CD4-positive, alpha-beta T cell treated with Interleukin-6 at 100 ng/mL for 8 hours (primary cell): ENCODE results near the gene SURF2.
"Not testable (repeated sequence)": the region's sequence is repeated elsewhere in the genome, so short reads cannot be mapped to it uniquely, and the experiment has no call there.

ENCODE experiments used
- DNase-seq: peaks from one replicate; pipeline ENCODE4 v3.0.0-alpha.2; 2020; ENCODE audit warnings: mixed read lengths, low spot score

SURF2 gene

DNA sequence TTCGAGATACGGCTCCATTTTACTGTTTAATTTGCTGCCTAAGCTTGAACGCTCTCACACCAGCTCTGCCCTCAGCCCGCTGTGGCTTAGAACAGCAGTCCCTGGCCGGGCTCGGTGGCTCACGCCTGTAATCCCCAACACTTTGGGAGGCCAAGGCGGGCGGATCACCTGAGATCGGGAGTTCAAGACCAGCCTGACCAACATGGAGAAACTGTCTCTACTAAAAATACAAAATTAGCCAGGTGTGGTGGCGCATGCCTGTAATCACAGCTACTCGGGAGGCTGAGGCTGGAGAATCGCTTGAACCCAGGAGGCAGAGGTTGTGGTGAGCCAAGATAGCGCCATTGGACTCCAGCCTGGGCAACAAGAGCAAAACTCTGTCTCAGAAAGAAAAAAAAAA, 20.9 kb downstream of the SURF2 start:
- not testable (repeated sequence) for DNase-seq

DNA sequence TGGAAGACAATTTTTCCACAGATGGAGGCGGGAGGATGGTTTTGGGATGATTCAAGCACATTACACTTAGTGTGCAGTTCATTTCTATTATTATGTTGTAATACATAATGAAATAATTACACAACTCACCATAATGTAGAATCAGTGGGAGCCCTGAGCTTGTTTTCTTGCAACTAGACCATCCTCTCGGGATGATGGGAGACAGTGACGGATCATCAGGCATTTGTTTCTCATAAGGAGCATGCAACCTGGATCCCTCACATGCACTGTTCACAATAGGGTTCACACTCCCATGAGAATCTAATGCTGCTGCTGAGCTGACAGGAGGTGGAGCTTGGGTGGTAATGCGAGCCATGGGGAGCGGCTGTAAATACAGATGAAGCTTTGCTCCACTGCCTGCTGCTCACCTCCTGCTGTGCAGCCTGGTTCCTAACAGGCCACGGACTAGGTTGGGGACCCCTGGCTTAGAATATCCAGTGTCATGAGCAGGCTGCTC, 21.4 kb downstream of the SURF2 start:
- no peak for DNase-seq

DNA sequence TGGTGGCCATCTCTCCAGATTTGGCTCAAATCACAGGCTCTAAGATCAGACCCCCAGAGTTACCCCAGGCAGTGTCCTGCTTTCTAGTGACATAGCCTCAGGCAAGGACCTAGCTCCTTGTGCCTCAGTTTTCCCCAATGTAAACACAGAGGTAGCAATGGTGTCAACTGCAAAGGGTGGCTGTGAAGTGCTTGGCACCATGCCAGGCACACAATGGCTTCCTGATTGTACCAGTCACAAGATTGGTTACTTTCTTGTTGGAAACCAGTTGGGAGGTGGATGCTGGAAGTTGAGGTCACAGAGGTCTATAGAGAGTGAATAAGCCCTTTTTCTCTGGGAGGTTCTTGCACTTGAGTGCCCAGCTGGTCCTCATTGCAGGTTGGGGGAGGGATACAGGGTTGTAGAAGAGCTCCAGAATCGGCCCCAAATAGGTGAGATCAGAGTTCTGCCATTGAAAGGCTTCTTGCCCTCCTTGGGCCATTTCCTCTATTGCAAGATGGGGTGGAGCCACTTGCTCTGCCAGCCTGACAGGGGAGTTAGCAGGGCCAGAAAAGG, 22.1 kb downstream of the SURF2 start:
- DNase-seq, result no peak

GRCh38 chr9:133379153-133380086, 23.1 kb downstream of the SURF2 start:
- DNase-seq, result no peak

DNA sequence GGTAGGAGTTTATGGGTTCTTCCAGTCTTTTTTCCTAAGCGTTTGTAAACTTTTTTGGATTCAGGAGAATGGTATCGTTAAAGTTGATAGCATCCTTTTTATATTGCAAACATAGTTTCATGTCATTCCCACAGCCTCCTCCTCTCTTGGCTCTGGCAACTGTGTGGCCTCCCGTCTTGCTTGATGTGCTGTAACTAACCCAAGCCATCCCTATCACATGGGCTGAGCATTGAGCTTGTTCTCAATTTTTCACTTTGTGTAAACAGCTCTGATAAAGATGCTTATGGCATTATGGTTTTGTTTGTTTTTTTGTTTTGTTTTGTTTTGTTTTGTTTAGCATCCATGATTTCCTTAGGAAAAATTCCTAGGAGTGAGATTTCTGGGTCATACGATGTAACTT, 24.4 kb downstream of the SURF2 start:
- no peak for DNase-seq

DNA sequence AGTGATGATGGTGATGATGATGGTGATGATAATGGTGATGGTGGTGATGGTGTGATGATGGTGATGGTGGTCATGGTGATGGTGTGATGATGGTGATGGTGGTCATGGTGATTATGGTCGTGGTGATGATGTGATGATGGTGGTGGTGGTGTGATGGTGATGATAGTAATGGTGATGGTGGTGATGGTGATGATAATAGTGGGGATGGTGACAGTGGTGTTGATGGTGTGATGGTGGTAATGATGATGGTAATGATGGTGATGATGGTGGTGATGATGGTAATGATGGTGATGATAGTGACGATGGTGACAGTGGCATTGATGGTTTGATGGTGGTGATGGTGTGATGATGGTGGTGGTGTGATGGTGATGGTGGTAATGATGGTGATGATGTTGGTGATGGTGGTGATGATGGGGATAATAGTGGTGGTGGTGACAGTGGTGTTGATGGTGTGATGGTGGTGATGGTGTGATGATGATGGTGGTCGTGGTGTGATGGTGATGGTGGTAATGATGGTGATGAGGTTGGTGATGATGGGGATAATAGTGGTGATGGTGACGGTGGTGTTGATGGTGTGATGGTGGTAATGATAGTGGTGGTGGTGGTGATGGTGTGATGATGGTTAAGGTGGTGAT, 26.3 kb downstream of the SURF2 start:
- DNase-seq, result no peak

GRCh38 chr9:133383438-133383837, 27.1 kb downstream of the SURF2 start:
- no peak for DNase-seq

- DNase-seq, result no peak
Observed at GRCh38 chr9:133384736-133385321, 28.5 kb downstream of the SURF2 start.

DNA sequence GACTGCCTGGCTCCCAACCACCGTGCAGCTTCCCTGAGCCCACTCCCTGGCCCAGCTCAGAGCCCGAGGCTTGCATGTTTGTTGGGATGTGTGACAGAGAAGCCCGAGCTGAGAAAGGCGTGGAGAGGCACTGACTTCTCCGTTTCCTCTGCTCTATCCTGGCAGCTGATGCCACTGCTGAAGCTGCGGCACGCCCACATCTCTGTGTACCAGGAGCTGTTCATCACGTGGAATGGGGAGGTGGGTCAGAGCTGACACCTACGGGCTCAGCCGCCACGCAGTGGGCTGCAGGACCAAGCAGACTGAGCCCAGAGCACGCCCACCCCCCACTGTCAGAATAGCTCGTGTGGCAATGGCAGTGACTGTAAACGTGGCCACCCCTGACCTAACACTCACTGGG, 29.1 kb downstream of the SURF2 start:
- DNase-seq, result no peak

DNA sequence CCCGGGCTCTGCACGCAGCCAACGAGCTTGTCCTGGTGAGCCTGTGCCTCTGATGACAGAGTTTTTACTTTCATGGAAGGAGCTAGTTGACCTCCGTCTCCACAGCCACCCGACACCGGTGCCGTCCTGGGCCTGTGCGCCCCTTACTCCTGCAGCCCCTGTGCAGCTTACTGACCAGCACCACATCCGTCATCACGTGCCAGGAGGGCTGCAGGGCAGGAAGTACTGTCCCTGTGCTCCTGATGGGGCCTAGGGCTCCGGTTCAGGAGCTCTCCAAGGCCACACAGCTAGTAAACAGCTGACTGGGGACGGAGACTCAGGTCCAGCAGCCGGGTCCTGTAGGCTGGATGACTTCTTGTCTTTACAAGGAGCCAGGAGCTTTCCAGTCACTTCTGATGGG, 30.0 kb downstream of the SURF2 start:
- no peak for DNase-seq

- DNase-seq, result no peak
Observed at GRCh38 chr9:133387680-133388079, 31.3 kb downstream of the SURF2 start.

- DNase-seq, result no peak
Observed at GRCh38 chr9:133389025-133389557, 32.7 kb downstream of the SURF2 start.

DNA sequence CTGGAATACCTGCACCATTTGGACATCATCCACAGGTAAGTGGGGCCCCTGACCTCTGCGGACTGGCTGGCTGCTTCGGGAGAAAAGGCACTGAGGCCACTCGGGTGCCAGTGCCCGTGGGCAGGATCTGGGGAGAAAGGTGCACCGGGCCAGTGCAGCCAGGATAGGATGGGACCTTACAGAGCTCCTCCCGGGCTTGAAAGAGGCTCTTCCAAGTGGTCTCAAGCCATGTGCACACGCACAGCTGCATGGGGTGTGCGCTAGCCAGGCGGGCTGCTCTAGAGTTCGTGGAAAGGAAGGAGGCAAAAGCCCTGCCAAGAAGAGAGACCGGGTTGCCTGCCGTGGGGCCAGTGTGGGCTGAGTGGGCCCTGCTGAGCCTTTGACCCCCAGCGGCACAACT, 33.2 kb downstream of the SURF2 start:
- DNase-seq, result no peak

DNA sequence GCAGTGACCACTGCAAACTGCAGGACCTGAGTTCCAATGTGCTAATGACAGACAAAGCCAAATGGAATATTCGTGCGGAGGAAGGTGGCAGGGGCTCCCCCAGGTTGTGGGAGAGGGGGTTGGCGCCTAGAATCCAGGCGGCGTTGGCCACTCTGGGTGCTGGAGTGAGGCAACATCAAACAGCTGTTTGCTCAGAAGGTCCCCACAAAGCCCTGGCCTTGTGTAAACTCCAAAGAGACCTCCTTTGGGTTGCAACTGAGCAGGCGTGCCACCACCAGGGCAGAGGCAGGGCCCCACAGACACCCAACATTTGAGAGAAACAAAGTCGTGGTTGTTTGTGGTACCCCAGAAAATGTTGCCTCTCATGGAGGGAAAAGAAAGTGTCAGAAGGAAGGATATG, 34.4 kb downstream of the SURF2 start:
- DNase-seq, result no peak

DNA sequence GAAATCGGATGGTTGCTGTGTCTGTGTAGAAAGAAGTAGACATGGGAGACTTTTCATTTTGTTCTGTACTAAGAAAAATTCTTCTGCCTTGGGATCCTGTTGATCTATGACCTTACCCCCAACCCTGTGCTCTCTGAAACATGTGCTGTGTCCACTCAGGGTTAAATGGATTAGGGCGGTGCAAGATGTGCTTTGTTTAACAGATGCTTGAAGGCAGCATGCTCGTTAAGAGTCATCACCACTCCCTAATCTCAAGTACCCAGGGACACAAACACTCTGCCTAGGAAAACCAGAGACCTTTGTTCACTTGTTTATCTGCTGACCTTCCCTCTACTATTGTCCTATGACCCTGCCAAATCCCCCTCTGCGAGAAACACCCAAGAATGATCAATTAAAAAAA, 35.1 kb downstream of the SURF2 start:
- not testable (repeated sequence) for DNase-seq

GRCh38 chr9:133392308-133392707, 36.0 kb downstream of the SURF2 start:
- not testable (repeated sequence) for DNase-seq

DNA sequence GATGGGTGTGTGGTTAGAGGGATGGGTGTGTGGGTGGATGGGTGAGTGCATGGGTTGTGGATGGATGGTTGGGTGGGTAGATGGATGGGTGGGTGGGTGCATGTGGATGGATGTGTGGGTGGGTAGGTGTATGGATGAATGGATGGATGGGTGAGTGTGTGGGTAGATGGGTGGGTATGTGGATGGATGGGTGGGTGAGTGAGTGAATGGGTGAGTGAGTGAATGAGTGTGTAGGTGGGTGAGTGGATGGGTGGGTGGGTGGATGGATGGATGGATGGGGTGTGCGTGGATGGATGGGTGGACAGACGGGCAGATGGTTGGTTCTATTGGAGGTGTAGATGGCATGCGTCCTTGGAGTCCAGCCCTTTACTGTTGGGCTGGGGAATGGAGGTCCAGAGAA, 37.0 kb downstream of the SURF2 start:
- DNase-seq, result no peak

GRCh38 chr9:133394687-133395271, 38.4 kb downstream of the SURF2 start:
- no peak for DNase-seq

- DNase-seq, result no peak
Observed at GRCh38 chr9:133396952-133397351, 40.6 kb downstream of the SURF2 start.

DNA sequence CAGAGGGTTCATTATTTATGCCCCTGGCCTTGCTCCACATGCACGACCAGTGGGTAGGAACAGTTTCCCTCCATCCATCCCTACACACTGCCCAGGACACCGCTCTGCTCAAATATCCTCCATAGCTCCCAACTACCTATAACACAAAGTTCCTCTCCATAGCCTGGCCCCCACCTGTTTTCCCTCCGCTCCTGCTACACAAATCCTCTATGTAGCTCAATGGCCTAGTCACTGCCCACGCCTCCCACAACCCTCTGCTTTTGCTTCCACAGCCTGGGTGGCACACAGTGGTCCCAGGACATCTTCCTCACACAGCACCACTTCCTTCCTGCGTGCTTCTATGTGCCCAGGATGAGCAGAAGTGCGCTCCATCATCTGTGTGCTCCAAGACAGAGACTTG, 41.0 kb downstream of the SURF2 start:
- no peak for DNase-seq

GRCh38 chr9:133397895-133398294, 41.5 kb downstream of the SURF2 start:
- no peak for DNase-seq

GRCh38 chr9:133400292-133400691, 43.9 kb downstream of the SURF2 start:
- no peak for DNase-seq
